NCI-H2107 treated with DMSO at 0.1 percent for 48 hours (cell line): Measurements from ENCODE around the gene ATM.

Source experiments
- DNase-seq: peaks from one replicate; lab custom pipeline; 2025; ENCODE audit not compliant: unreplicated experiment; lab: John Stamatoyannopoulos, UW

The ATM gene

GRCh38 chr11:108222574-108223347 lies at the start of gene ATM, which contains the start of gene NPAT:
TSS of gene ATM (plus strand) at chr11:108223067. CDS start at chr11:108227625, 4,558 bp downstream.
TSS of gene NPAT (minus strand) at chr11:108222638. CDS start at chr11:108222536, 102 bp downstream.
- peak; percentile 98 for DNase-seq

- DNase-seq, result no peak
Observed at GRCh38 chr11:108177570-108177969, 45.3 kb upstream of the ATM start.

GRCh38 chr11:108193725-108194124 lies 29.1 kb upstream of the ATM start:
- no peak for DNase-seq

GRCh38 chr11:108196901-108197300 lies 26.0 kb upstream of the ATM start:
- no peak for DNase-seq

- no peak for DNase-seq
Observed at GRCh38 chr11:108197351-108197750, 25.5 kb upstream of the ATM start.

GRCh38 chr11:108198833-108199232 lies 24.0 kb upstream of the ATM start:
- DNase-seq, result no peak

GRCh38 chr11:108199446-108200321 lies 23.2 kb upstream of the ATM start:
- no peak for DNase-seq

- no peak for DNase-seq
Observed at GRCh38 chr11:108203075-108203474, 19.8 kb upstream of the ATM start.

- DNase-seq, result no peak
Observed at GRCh38 chr11:108204376-108204775, 18.5 kb upstream of the ATM start.

- DNase-seq, result no peak
Observed at GRCh38 chr11:108204929-108205499, 17.9 kb upstream of the ATM start.

GRCh38 chr11:108206171-108206570 lies 16.7 kb upstream of the ATM start:
- no peak for DNase-seq

- DNase-seq, result no peak
Observed at GRCh38 chr11:108206969-108207682, 15.7 kb upstream of the ATM start.

- no peak for DNase-seq
Observed at GRCh38 chr11:108207683-108208060, 15.2 kb upstream of the ATM start.

GRCh38 chr11:108210441-108210840 lies 12.4 kb upstream of the ATM start:
- no peak for DNase-seq

GRCh38 chr11:108213784-108214183 lies 9.1 kb upstream of the ATM start:
- DNase-seq, result no peak

- no peak for DNase-seq
Observed at GRCh38 chr11:108216988-108217387, 5.9 kb upstream of the ATM start.

- no peak for DNase-seq
Observed at GRCh38 chr11:108218455-108218854, 4.4 kb upstream of the ATM start.

- no peak for DNase-seq
Observed at GRCh38 chr11:108218912-108219783, 3.7 kb upstream of the ATM start.

- no peak for DNase-seq
Observed at GRCh38 chr11:108220721-108221336, 2.0 kb upstream of the ATM start.

GRCh38 chr11:108221371-108221770 lies 1.5 kb upstream of the ATM start:
- no peak for DNase-seq
